ENCODE results near the gene PON1.
A peak's percentile ranks its signal among the peaks of the same experiment; 100 is the strongest.

The PON1 gene

GRCh38 chr7:95279417-95279816 lies 44.9 kb downstream of the PON1 start:
- Histone ChIP-seq H3K4me2 (no peak overlapping the region), H4K20me1 (ENCODE audit: insufficient read depth) (no peaks in the 10 kb centered on the region), H3K79me2 (ENCODE audit: insufficient read depth, low read depth) (no peaks in the 10 kb centered on the region), H3K4me1 (ENCODE audit: low read depth, poor library complexity, severe bottlenecking) (peaks cover 25% of the 10 kb centered on the region), H3K9ac (no peak overlapping the region), H3K36me3 (ENCODE audit: insufficient read depth) (no peaks in the 10 kb centered on the region), H3K4me3 (IDR thresholded peaks at IDR 0.05; ENCODE audit: insufficient read depth, low read depth, low read length) (no peak overlapping the region), H2AFZ (ENCODE audit: low read depth) (no peak overlapping the region), H3K27ac (no peak overlapping the region), H3K27me3 (ENCODE audit: insufficient read depth, low read depth) (no peaks in the 10 kb centered on the region)
- TF ChIP-seq CTCF (conservative IDR thresholded peaks at IDR 0.05; ENCODE audit: low read depth, low read length), result no peak

GRCh38 chr7:95276114-95276513 lies 48.2 kb downstream of the PON1 start:
- peaks cover 25% of the 10 kb centered on the region for H3K4me1 ChIP-seq (ENCODE audit: low read depth, poor library complexity, severe bottlenecking)
- TF ChIP-seq CTCF (conservative IDR thresholded peaks at IDR 0.05; ENCODE audit: low read depth, low read length), result no peak
- H3K4me2 ChIP-seq, result peak overlapping the region; percentile 45
- H3K79me2 ChIP-seq (ENCODE audit: insufficient read depth, low read depth), result no peaks in the 10 kb centered on the region
- H3K4me3 ChIP-seq (IDR thresholded peaks at IDR 0.05; ENCODE audit: insufficient read depth, low read depth, low read length), result no peak overlapping the region
- H3K27ac ChIP-seq, result peak overlapping the region; percentile 24; the same call in 1 of the 2 replicates
- no peaks in the 10 kb centered on the region for H3K27me3 ChIP-seq (ENCODE audit: insufficient read depth, low read depth)
- no peak overlapping the region for H2AFZ ChIP-seq (ENCODE audit: low read depth)
- no peaks in the 10 kb centered on the region for H4K20me1 ChIP-seq (ENCODE audit: insufficient read depth)
- no peak overlapping the region for H3K9ac ChIP-seq
- H3K36me3 ChIP-seq (ENCODE audit: insufficient read depth), result no peaks in the 10 kb centered on the region

- Histone ChIP-seq H3K4me1 (ENCODE audit: low read depth, poor library complexity, severe bottlenecking) (no peaks in the 10 kb centered on the region), H3K27me3 (ENCODE audit: insufficient read depth, low read depth) (no peaks in the 10 kb centered on the region), H3K36me3 (ENCODE audit: insufficient read depth) (no peaks in the 10 kb centered on the region), H4K20me1 (ENCODE audit: insufficient read depth) (no peaks in the 10 kb centered on the region), H3K9ac (no peak overlapping the region), H3K27ac (no peak overlapping the region), H3K79me2 (ENCODE audit: insufficient read depth, low read depth) (no peaks in the 10 kb centered on the region), H3K4me2 (no peak overlapping the region), H3K4me3 (IDR thresholded peaks at IDR 0.05; ENCODE audit: insufficient read depth, low read depth, low read length) (no peak overlapping the region), H2AFZ (ENCODE audit: low read depth) (no peak overlapping the region)
- no peak for TF ChIP-seq CTCF (conservative IDR thresholded peaks at IDR 0.05; ENCODE audit: low read depth, low read length)
Measured at GRCh38 chr7:95269640-95270039, 54.7 kb downstream of the PON1 start.

GRCh38 chr7:95267754-95268153 lies 56.6 kb downstream of the PON1 start:
- no peaks in the 10 kb centered on the region for H3K27me3 ChIP-seq (ENCODE audit: insufficient read depth, low read depth)
- H3K9ac ChIP-seq, result no peak overlapping the region
- no peaks in the 10 kb centered on the region for H3K4me1 ChIP-seq (ENCODE audit: low read depth, poor library complexity, severe bottlenecking)
- H2AFZ ChIP-seq (ENCODE audit: low read depth), result no peak overlapping the region
- no peaks in the 10 kb centered on the region for H3K36me3 ChIP-seq (ENCODE audit: insufficient read depth)
- H3K79me2 ChIP-seq (ENCODE audit: insufficient read depth, low read depth), result no peaks in the 10 kb centered on the region
- no peak overlapping the region for H3K27ac ChIP-seq
- TF ChIP-seq CTCF (conservative IDR thresholded peaks at IDR 0.05; ENCODE audit: low read depth, low read length), result no peak
- no peak overlapping the region for H3K4me3 ChIP-seq (IDR thresholded peaks at IDR 0.05; ENCODE audit: insufficient read depth, low read depth, low read length)
- no peaks in the 10 kb centered on the region for H4K20me1 ChIP-seq (ENCODE audit: insufficient read depth)
- H3K4me2 ChIP-seq, result no peak overlapping the region

Measured in KMS-11 (cell line).